Measurements from ENCODE around the gene TNFRSF21. TPM values are rescaled to one million over a fixed set of nuclear protein-coding genes. Genes with fewer than 3 reads are reported as not detected.

Gene TNFRSF21
- total and polyA plus RNA-seq, 12 donors, result 1.9 to 13.7 (median 7.5) TPM

GRCh38 chr6:47308552-47309290, 984 bp downstream of the TNFRSF21 start:
- no peaks in the 10 kb centered on the region for H3K4me1 ChIP-seq (replicated peaks in 1 of 2)
- DNase-seq, result peak in 5 of 7 donors; percentile 8 to 30 (median 18)

DNA sequence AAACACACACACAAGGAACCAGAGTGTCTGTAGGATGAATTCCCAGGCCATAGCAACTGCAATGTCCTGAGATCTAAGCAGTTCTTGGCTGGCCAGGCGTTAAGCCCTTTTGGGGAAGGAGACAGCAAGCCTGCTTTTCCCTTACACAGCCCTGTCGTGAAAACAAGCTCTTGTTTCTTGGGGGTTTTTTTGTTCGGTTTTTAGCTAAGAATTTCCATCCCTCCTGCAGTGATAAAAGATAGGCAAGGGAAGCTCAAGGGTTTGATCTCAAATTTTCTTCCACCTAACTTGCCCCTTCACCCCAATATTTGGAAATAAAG, 1.5 kb downstream of the TNFRSF21 start:
- TF ChIP-seq, protein P1, sequence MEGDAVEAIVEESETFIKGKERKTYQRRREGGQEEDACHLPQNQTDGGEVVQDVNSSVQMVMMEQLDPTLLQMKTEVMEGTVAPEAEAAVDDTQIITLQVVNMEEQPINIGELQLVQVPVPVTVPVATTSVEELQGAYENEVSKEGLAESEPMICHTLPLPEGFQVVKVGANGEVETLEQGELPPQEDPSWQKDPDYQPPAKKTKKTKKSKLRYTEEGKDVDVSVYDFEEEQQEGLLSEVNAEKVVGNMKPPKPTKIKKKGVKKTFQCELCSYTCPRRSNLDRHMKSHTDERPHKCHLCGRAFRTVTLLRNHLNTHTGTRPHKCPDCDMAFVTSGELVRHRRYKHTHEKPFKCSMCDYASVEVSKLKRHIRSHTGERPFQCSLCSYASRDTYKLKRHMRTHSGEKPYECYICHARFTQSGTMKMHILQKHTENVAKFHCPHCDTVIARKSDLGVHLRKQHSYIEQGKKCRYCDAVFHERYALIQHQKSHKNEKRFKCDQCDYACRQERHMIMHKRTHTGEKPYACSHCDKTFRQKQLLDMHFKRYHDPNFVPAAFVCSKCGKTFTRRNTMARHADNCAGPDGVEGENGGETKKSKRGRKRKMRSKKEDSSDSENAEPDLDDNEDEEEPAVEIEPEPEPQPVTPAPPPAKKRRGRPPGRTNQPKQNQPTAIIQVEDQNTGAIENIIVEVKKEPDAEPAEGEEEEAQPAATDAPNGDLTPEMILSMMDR (IDR thresholded peaks at IDR 0.05), result no peak
- no peak for TF ChIP-seq POLR2A (IDR thresholded peaks at IDR 0.05)
- peak overlapping the region in 1 of 4 donors; percentile 80 for H3K4me3 ChIP-seq
- no peaks in the 10 kb centered on the region for H3K36me3 ChIP-seq (replicated peaks in 1 of 2)
- H3K9me3 ChIP-seq (replicated peaks in 1 of 3), result no peaks in the 10 kb centered on the region
- no peak overlapping the region for H3K27ac ChIP-seq
- H3K4me1 ChIP-seq (replicated peaks in 1 of 2), result no peaks in the 10 kb centered on the region
- DNase-seq, result no peak
- H3K27me3 ChIP-seq, result peaks cover 5% of the 10 kb centered on the region
- 11 to 27% (median 20%) methylated on average over 3 of the region's 3 CpGs for WGBS, 4 donors
- intact Hi-C loops (cut with DNase I), result loop anchor here (2.0 to 5.0 kb wide), 2 partner anchors 207 to 216 kb away; no protein-coding TSS in a partner anchor

More at GRCh38 chr6:47308552-47309290, 984 bp downstream of the TNFRSF21 start:
- 1 to 8% (median 4%) methylated on average over 12 to 48 of the region's 48 CpGs for WGBS, 4 donors
- no peaks in the 10 kb centered on the region for H3K36me3 ChIP-seq (replicated peaks in 1 of 2)
- peak overlapping the region in 4 of 5 donors; percentile 2 to 72 (median 56) for H3K27ac ChIP-seq
- intact Hi-C loops (cut with DNase I), result loop anchor here (2.0 to 5.0 kb wide), 2 partner anchors 208 to 216 kb away; no protein-coding TSS in a partner anchor
- peak overlapping the region in 2 of 4 donors; percentile 34 to 80 for H3K4me3 ChIP-seq
- TF ChIP-seq, protein P1 (IDR thresholded peaks at IDR 0.05), result no peak
- TF ChIP-seq POLR2A (IDR thresholded peaks at IDR 0.05), result no peak
- H3K9me3 ChIP-seq (replicated peaks in 1 of 3), result no peaks in the 10 kb centered on the region
- H3K27me3 ChIP-seq, result peaks cover 5% of the 10 kb centered on the region

- H3K4me1 ChIP-seq (replicated peaks in 1 of 2), result no peaks in the 10 kb centered on the region
- TF ChIP-seq POLR2A (IDR thresholded peaks at IDR 0.05), result no peak
- TF ChIP-seq, protein P1 (IDR thresholded peaks at IDR 0.05), result no peak
- peaks cover 5% of the 10 kb centered on the region for H3K27me3 ChIP-seq
- H3K36me3 ChIP-seq (replicated peaks in 1 of 2), result no peaks in the 10 kb centered on the region
- H3K9me3 ChIP-seq (replicated peaks in 1 of 3), result no peaks in the 10 kb centered on the region
- 86 to 88% (median 87%) methylated on average over 7 of the region's 7 CpGs for WGBS, 4 donors
- no peak for DNase-seq
- peak overlapping the region in 1 of 4 donors; percentile 80 for H3K4me3 ChIP-seq
- H3K27ac ChIP-seq, result no peak overlapping the region
- intact Hi-C loops (cut with DNase I), result loop anchor here (2.0 to 5.0 kb wide), 2 partner anchors 207 to 215 kb away; no protein-coding TSS in a partner anchor
These were observed 2.1 kb downstream of the TNFRSF21 start for GRCh38 chr6:47307362-47308197.

DNA sequence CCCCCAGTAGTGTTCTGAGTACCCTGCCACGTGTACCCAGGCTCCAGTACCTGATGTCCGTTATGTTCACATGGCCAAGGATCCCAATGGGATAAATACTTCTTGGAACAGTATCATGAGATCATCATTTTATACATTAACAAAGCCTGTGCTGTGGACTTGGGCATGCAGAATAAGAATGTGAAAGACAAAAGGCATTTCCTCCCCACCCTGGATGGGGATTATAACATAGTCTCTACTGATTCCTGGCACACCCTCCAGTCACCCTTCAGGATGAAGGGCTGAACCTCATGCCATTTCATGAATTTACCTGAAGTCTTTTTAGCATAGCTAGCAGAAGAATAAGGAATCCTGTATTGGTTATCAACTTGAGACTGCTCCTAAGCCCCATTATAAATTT, 2.8 kb downstream of the TNFRSF21 start:
- TF ChIP-seq, protein P1 (IDR thresholded peaks at IDR 0.05), result no peak
- no peak for TF ChIP-seq POLR2A (IDR thresholded peaks at IDR 0.05)
- WGBS, 4 donors, result 79 to 81% (median 80%) methylated on average over 2 of the region's 2 CpGs
- DNase-seq, result no peak
- H3K4me3 ChIP-seq, result no peak overlapping the region
- H3K27me3 ChIP-seq, result peaks cover 5% of the 10 kb centered on the region
- H3K4me1 ChIP-seq (replicated peaks in 1 of 2), result no peaks in the 10 kb centered on the region
- H3K9me3 ChIP-seq (replicated peaks in 1 of 3), result no peaks in the 10 kb centered on the region
- no peak overlapping the region for H3K27ac ChIP-seq
- no peaks in the 10 kb centered on the region for H3K36me3 ChIP-seq (replicated peaks in 1 of 2)
- intact Hi-C loops (cut with DNase I), result loop anchor here in 1 of 2 donors (5.0 kb wide), 1 partner anchor 215 kb away; no protein-coding TSS in a partner anchor
